ENCODE data around the gene ITPR1. TPM values are rescaled to one million over a fixed set of nuclear protein-coding genes. Genes with fewer than 3 reads are reported as not detected.

The ITPR1 gene
- total and polyA plus RNA-seq, 2 of the 4 experiments (the other 2 are of a cell fraction), result 1.8 to 5.7 TPM

DNA sequence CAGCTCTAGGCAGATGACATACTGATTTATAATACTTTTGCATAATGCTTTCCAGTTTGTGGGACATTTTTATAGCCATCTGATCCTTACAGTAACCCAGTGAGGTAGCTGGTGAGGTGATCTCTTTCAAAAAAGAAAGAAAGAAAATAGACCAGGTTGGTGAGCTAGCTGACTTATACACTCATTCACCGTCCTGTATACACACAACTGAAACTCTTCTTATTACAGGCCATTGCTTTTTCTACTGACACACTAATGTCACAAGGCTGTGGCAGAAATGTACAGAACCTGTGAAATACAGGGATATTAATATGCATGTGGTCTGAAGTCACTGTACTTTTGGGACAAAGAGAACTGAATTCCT lies 335.9 kb downstream of the ITPR1 start:
- no peak overlapping the region for H3K18ac ChIP-seq (ENCODE audit: low read depth, low read length)
- no peak overlapping the region for H2BK20ac ChIP-seq (ENCODE audit: low read depth, low read length)
- H3K4ac ChIP-seq (ENCODE audit: low read depth, low read length), result no peak overlapping the region
- BruUV-seq (replicated peaks), result no TSS peak
- CTCF ChIA-PET, result interaction anchor here (0.8 kb wide), 1 partner anchor 117 kb away, joined by 4 read pairs; no protein-coding TSS in a partner anchor
- H3K4me3 ChIP-seq (ENCODE audit: insufficient read depth, low read depth, low read length), result no peak overlapping the region
- dilution Hi-C loops (cut with HindIII; ENCODE audit: low sequenced_read_pairs, unreplicated experiment) (no loop called here), intact Hi-C loops (cut with micrococcal nuclease) (no loop called here), in situ Hi-C loops (cut with MboI; ENCODE audit: low sequenced_read_pairs) (no loop called here)
- no peaks in the 10 kb centered on the region for H3K79me1 ChIP-seq (ENCODE audit: low read depth in 1 of 2, low read length in 2 of 2)
- no peak overlapping the region for H2BK15ac ChIP-seq (ENCODE audit: low read depth, low read length)
- no peak overlapping the region for H2BK120ac ChIP-seq (ENCODE audit: low read depth, low read length)
- peaks cover 4% of the 10 kb centered on the region for H3K9me1 ChIP-seq (ENCODE audit: insufficient read depth, low read length)
- H2AK9ac ChIP-seq (replicated peaks; ENCODE audit: low read depth, low read length, poor library complexity), result no peak overlapping the region
- H3K4me2 ChIP-seq (ENCODE audit: low read depth, low read length), result no peak overlapping the region
- H4K8ac ChIP-seq (ENCODE audit: low read depth in 2 of 2, low read length in 2 of 2), result no peak overlapping the region
- no peak overlapping the region for H2AK5ac ChIP-seq (ENCODE audit: low read depth, low read length)
- H3K56ac ChIP-seq (ENCODE audit: extremely low read depth, insufficient read depth, low read length), result no peak overlapping the region
- H4K91ac ChIP-seq (ENCODE audit: insufficient read depth, low read depth, low read length), result no peak overlapping the region
- no peaks in the 10 kb centered on the region for H3K36me3 ChIP-seq (ENCODE audit: control insufficient read depth, insufficient read depth, low read length)
- H3K9ac ChIP-seq (ENCODE audit: low read depth, low read length), result no peak overlapping the region
- H3K9me3 ChIP-seq (ENCODE audit: control insufficient read depth, insufficient read depth, low read length), result no peaks in the 10 kb centered on the region
- H3K23ac ChIP-seq (ENCODE audit: low read depth, low read length), result no peak overlapping the region
- H3K27me3 ChIP-seq (ENCODE audit: control insufficient read depth, insufficient read depth, low read length), result no peaks in the 10 kb centered on the region
- H3K14ac ChIP-seq (replicated peaks; ENCODE audit: low read depth, low read length), result no peak overlapping the region
- WGBS, 2 experiments (ENCODE audit: extremely low coverage in 2 of 2, insufficient read length in 1 of 2), result no CpG with 5 or more reads among the region's 1 CpG
- no peak overlapping the region for H2BK5ac ChIP-seq (ENCODE audit: low read depth, low read length, poor library complexity, severe bottlenecking)
- no peak overlapping the region for H2AFZ ChIP-seq (replicated peaks; ENCODE audit: low read length, poor library complexity)
- H4K5ac ChIP-seq (ENCODE audit: low read depth, low read length), result no peak overlapping the region
- ATAC-seq (ENCODE audit: low read depth), result no peak
- POLR2A ChIA-PET (ENCODE audit: unreplicated experiment), result no interaction called here
- DNase-seq, result no peak
- H3K27ac ChIP-seq (ENCODE audit: insufficient read depth, low read length), result no peak overlapping the region
- H4K20me1 ChIP-seq (ENCODE audit: insufficient read depth, low read length), result no peaks in the 10 kb centered on the region
- TF ChIP-seq RFX5 (IDR thresholded peaks at IDR 0.05; ENCODE audit: low read depth, low read length), result no peak
- no peak for TF ChIP-seq MAFK (IDR thresholded peaks at IDR 0.05; ENCODE audit: low read depth, low read length)
- TF ChIP-seq, protein P1, sequence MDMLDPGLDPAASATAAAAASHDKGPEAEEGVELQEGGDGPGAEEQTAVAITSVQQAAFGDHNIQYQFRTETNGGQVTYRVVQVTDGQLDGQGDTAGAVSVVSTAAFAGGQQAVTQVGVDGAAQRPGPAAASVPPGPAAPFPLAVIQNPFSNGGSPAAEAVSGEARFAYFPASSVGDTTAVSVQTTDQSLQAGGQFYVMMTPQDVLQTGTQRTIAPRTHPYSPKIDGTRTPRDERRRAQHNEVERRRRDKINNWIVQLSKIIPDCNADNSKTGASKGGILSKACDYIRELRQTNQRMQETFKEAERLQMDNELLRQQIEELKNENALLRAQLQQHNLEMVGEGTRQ (IDR thresholded peaks at IDR 0.05; ENCODE audit: low read depth, low read length), result no peak
- TF ChIP-seq CEBPB (IDR thresholded peaks at IDR 0.05; ENCODE audit: low read depth, low read length), result no peak
- TF ChIP-seq, protein P2, sequence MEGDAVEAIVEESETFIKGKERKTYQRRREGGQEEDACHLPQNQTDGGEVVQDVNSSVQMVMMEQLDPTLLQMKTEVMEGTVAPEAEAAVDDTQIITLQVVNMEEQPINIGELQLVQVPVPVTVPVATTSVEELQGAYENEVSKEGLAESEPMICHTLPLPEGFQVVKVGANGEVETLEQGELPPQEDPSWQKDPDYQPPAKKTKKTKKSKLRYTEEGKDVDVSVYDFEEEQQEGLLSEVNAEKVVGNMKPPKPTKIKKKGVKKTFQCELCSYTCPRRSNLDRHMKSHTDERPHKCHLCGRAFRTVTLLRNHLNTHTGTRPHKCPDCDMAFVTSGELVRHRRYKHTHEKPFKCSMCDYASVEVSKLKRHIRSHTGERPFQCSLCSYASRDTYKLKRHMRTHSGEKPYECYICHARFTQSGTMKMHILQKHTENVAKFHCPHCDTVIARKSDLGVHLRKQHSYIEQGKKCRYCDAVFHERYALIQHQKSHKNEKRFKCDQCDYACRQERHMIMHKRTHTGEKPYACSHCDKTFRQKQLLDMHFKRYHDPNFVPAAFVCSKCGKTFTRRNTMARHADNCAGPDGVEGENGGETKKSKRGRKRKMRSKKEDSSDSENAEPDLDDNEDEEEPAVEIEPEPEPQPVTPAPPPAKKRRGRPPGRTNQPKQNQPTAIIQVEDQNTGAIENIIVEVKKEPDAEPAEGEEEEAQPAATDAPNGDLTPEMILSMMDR (conservative IDR thresholded peaks at IDR 0.05; ENCODE audit: low read depth, low read length), result no peak
- no peak for TF ChIP-seq NFE2L2 (IDR thresholded peaks at IDR 0.05; ENCODE audit: low read depth, low read length)
- TF ChIP-seq, protein P3, sequence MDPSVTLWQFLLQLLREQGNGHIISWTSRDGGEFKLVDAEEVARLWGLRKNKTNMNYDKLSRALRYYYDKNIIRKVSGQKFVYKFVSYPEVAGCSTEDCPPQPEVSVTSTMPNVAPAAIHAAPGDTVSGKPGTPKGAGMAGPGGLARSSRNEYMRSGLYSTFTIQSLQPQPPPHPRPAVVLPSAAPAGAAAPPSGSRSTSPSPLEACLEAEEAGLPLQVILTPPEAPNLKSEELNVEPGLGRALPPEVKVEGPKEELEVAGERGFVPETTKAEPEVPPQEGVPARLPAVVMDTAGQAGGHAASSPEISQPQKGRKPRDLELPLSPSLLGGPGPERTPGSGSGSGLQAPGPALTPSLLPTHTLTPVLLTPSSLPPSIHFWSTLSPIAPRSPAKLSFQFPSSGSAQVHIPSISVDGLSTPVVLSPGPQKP (IDR thresholded peaks at IDR 0.05; ENCODE audit: borderline replicate concordance, low read depth, low read length), result no peak
- no peak for TF ChIP-seq CHD1 (IDR thresholded peaks at IDR 0.05; ENCODE audit: low read depth, low read length)
- TF ChIP-seq POLR2A (IDR thresholded peaks at IDR 0.05; ENCODE audit: low read depth, low read length), result no peak
- TF ChIP-seq SMC3 (IDR thresholded peaks at IDR 0.05; ENCODE audit: low read depth, low read length), result no peak
- TF ChIP-seq MAZ (IDR thresholded peaks at IDR 0.05; ENCODE audit: borderline replicate concordance, low read depth, low read length), result no peak
- no peak for TF ChIP-seq RCOR1 (IDR thresholded peaks at IDR 0.05; ENCODE audit: insufficient replicate concordance, low read length)
- no peak for TF ChIP-seq FOS (IDR thresholded peaks at IDR 0.05; ENCODE audit: low read depth, low read length)
- TF ChIP-seq RAD21 (IDR thresholded peaks at IDR 0.05; ENCODE audit: low read length), result no peak
- no peak for TF ChIP-seq BHLHE40 (IDR thresholded peaks at IDR 0.05; ENCODE audit: low read depth, low read length)
- peaks cover 9% of the 10 kb centered on the region for H3K4me1 ChIP-seq (ENCODE audit: control insufficient read depth, insufficient read depth, low read length)
